ENCODE results near the gene IL4I1. TPM values are rescaled to one million over a fixed set of nuclear protein-coding genes. Genes with fewer than 3 reads are reported as not detected.
A peak's percentile ranks its signal among the peaks of the same experiment; 100 is the strongest.

The IL4I1 gene
- total and polyA plus RNA-seq, 2 donors (not counting 1 experiment from before 2014, with no cell fraction given), result 0.48 to 3.1 TPM

GRCh38 chr19:49864890-49865289, 31.8 kb downstream of the IL4I1 start:
- no peak overlapping the region for H3K27ac Mint-ChIP-seq
- 96% methylated on average over 12 of the region's 13 CpGs for WGBS (ENCODE audit: insufficient coverage)
- DNase-seq, result no peak
- no peak for ATAC-seq (ENCODE audit: low read depth)
- H3K4me3 Mint-ChIP-seq, result no peak overlapping the region
- H3K27ac ChIP-seq (ENCODE audit: low read length in 2 of 2), result no peak overlapping the region
- H3K4me3 ChIP-seq (ENCODE audit: control extremely low read depth in 1 of 5, extremely low read depth in 1 of 5, insufficient read depth in 1 of 5, low read depth in 2 of 5, low read length in 4 of 5), result no peak overlapping the region
- no peaks in the 10 kb centered on the region for H3K27me3 ChIP-seq (replicated peaks in 1 of 4; ENCODE audit: control extremely low read depth in 1 of 4, control insufficient read depth in 3 of 4, insufficient read depth in 4 of 4, low read length in 3 of 4)
- H3K4me1 Mint-ChIP-seq, result peaks cover 40% of the 10 kb centered on the region
- peak overlapping the region; percentile 42 for H3K4me2 ChIP-seq (replicated peaks; ENCODE audit: low read depth, low read length, poor library complexity, severe bottlenecking)
- no peaks in the 10 kb centered on the region for H3K27me3 Mint-ChIP-seq
- CTCF ChIA-PET, result interaction anchor here (1.2 kb wide), 1 partner anchor 85 kb away, joined by 3 read pairs; no protein-coding TSS in a partner anchor
- peaks cover 21 to 39% of the 10 kb centered on the region in 2 donors for H3K4me1 ChIP-seq (ENCODE audit: control insufficient read depth in 2 of 2, insufficient read depth in 2 of 2, low read length in 2 of 2)
- H3K79me2 ChIP-seq (ENCODE audit: control insufficient read depth, insufficient read depth, low read length), result peaks cover 45% of the 10 kb centered on the region
- peaks cover 0 to 43% of the 10 kb centered on the region in 2 experiments for H3K36me3 ChIP-seq (replicated peaks in 1 of 2; ENCODE audit: control extremely low read depth in 1 of 2, control insufficient read depth in 1 of 2, extremely low read depth in 1 of 2, insufficient read depth in 2 of 2, low read length in 1 of 2)
- no peak overlapping the region for H2AFZ ChIP-seq (ENCODE audit: insufficient read depth, low read depth, low read length, poor library complexity, severe bottlenecking)
- H3K9me3 ChIP-seq (ENCODE audit: control extremely low read depth in 1 of 3, control insufficient read depth in 2 of 3, insufficient read depth in 1 of 3, low read length in 2 of 3), result peaks cover 0 to 20% (median 0%) of the 10 kb centered on the region in 3 donors
- H4K20me1 ChIP-seq (ENCODE audit: control insufficient read depth, insufficient read depth, low read length, poor library complexity, severe bottlenecking), result peaks cover 57% of the 10 kb centered on the region
- intact Hi-C loops (cut with micrococcal nuclease), result no loop called here
- no peak for TF ChIP-seq EZH2 (IDR thresholded peaks at IDR 0.05; ENCODE audit: borderline replicate concordance, insufficient read depth, low read depth, low read length, poor library complexity, severe bottlenecking)
- no peak for TF ChIP-seq CTCF (IDR thresholded peaks at IDR 0.05)
- H3K9ac ChIP-seq (ENCODE audit: low read length), result no peak overlapping the region
- POLR2A ChIA-PET, result interaction anchor here (0.7 to 1.1 kb wide), 2 partner anchors 11 to 1246 kb away, joined by 6 read pairs; partner anchors contain the start of genes AKT1S1 and RPL18
- no peaks in the 10 kb centered on the region for H3K9me3 Mint-ChIP-seq (ENCODE audit: insufficient read depth)

GRCh38 chr19:49863935-49864320, 32.8 kb downstream of the IL4I1 start:
- no peak for ATAC-seq (ENCODE audit: low read depth)
- no peak overlapping the region for H3K9ac ChIP-seq (ENCODE audit: low read length)
- H3K4me2 ChIP-seq (replicated peaks; ENCODE audit: low read depth, low read length, poor library complexity, severe bottlenecking), result no peak overlapping the region

More at GRCh38 chr19:49863935-49864320, 32.8 kb downstream of the IL4I1 start:
- no peak for DNase-seq
- TF ChIP-seq CTCF (IDR thresholded peaks at IDR 0.05), result no peak
- TF ChIP-seq EZH2 (IDR thresholded peaks at IDR 0.05; ENCODE audit: borderline replicate concordance, insufficient read depth, low read depth, low read length, poor library complexity, severe bottlenecking), result no peak
- H3K4me3 ChIP-seq (ENCODE audit: control extremely low read depth in 1 of 5, extremely low read depth in 1 of 5, insufficient read depth in 1 of 5, low read depth in 2 of 5, low read length in 4 of 5), result no peak overlapping the region
- H3K27me3 Mint-ChIP-seq, result no peaks in the 10 kb centered on the region
- H3K9me3 Mint-ChIP-seq (ENCODE audit: insufficient read depth), result no peaks in the 10 kb centered on the region
- WGBS (ENCODE audit: insufficient coverage), result 97% methylated on average over 17 of the region's 17 CpGs
- H2AFZ ChIP-seq (ENCODE audit: insufficient read depth, low read depth, low read length, poor library complexity, severe bottlenecking), result no peak overlapping the region
- peaks cover 0 to 17% (median 0%) of the 10 kb centered on the region in 3 donors for H3K9me3 ChIP-seq (ENCODE audit: control extremely low read depth in 1 of 3, control insufficient read depth in 2 of 3, insufficient read depth in 1 of 3, low read length in 2 of 3)
- H3K36me3 ChIP-seq (replicated peaks in 1 of 2; ENCODE audit: control extremely low read depth in 1 of 2, control insufficient read depth in 1 of 2, extremely low read depth in 1 of 2, insufficient read depth in 2 of 2, low read length in 1 of 2), result peaks cover 0 to 50% of the 10 kb centered on the region in 2 experiments
- peaks cover 63% of the 10 kb centered on the region for H4K20me1 ChIP-seq (ENCODE audit: control insufficient read depth, insufficient read depth, low read length, poor library complexity, severe bottlenecking)
- intact Hi-C loops (cut with micrococcal nuclease), result no loop called here
- ChIA-PET CTCF (interaction anchor here (0.6 kb wide), 1 partner anchor 419 kb away, joined by 4 read pairs; no protein-coding TSS in a partner anchor), POLR2A (interaction anchor here (1.0 to 1.5 kb wide), 2 partner anchors 13 to 54 kb away, joined by 4 to 10 read pairs; partner anchors contain the start of gene PTOV1)
- no peak overlapping the region for H3K27ac Mint-ChIP-seq
- H3K79me2 ChIP-seq (ENCODE audit: control insufficient read depth, insufficient read depth, low read length), result peaks cover 45% of the 10 kb centered on the region
- H3K27me3 ChIP-seq (replicated peaks in 1 of 4; ENCODE audit: control extremely low read depth in 1 of 4, control insufficient read depth in 3 of 4, insufficient read depth in 4 of 4, low read length in 3 of 4), result no peaks in the 10 kb centered on the region
- H3K4me1 Mint-ChIP-seq, result peaks cover 40% of the 10 kb centered on the region
- H3K4me3 Mint-ChIP-seq, result no peak overlapping the region
- peaks cover 18 to 35% of the 10 kb centered on the region in 2 donors for H3K4me1 ChIP-seq (ENCODE audit: control insufficient read depth in 2 of 2, insufficient read depth in 2 of 2, low read length in 2 of 2)
- no peak overlapping the region for H3K27ac ChIP-seq (ENCODE audit: low read length in 2 of 2)

Measured in B cell (primary cell).